Measurements from ENCODE around the gene MEN1.
"Not testable (repeated sequence)": the region's sequence is repeated elsewhere in the genome, so short reads cannot be mapped to it uniquely, and the experiment has no call there.

MEN1 gene

DNA sequence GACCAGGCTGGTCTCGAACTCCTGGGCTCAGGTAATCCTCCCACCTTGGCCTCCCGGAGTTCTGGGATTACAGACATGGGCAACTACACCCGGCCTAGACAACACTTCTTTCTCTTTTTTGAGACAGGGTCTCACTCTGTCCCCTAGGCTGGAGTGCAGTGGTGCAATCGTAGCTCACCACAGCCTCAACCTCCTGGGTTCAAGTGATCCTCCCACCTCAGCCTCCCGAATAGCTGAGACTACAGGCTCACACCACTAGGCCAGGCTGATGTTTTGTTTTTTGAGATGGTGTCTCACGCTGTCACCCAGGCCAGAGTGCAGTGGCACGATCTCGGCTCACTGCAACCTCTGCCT is 35.4 kb upstream of the MEN1 start:
- DNase-seq (ENCODE audit: low spot score): not testable (repeated sequence)

DNA sequence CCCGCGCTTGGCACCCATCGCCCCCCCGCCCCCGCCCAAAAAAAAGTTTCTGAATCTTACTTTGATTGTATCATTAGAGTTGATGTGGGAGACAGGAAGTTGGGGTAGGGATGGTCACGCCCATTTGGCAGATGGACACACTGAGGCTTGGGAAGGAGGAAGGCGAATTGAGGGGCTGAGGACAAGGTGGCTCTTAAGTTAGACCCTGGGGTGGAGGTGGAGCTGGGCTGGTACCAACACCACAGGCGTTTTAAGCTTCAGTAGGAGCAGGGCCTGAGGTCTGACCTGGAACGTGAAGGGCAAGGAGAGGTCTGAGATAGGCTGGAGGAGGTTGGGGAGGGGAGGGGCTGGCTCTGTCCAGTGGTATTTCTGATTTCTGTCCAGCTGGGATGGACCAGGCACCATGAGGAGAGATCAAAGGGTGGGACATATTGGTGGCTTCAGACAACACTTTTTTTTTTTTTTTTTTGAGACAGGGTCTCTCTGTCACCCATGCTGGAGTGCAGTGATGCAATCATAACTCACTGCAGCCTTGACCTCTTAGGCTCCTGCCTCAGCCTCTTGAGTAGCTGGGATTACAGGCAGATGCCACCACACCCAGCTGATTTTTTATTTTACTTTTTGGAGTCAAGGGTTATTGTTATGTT is 34.9 kb upstream of the MEN1 start:
- DNase-seq (ENCODE audit: low spot score): no peak

DNA sequence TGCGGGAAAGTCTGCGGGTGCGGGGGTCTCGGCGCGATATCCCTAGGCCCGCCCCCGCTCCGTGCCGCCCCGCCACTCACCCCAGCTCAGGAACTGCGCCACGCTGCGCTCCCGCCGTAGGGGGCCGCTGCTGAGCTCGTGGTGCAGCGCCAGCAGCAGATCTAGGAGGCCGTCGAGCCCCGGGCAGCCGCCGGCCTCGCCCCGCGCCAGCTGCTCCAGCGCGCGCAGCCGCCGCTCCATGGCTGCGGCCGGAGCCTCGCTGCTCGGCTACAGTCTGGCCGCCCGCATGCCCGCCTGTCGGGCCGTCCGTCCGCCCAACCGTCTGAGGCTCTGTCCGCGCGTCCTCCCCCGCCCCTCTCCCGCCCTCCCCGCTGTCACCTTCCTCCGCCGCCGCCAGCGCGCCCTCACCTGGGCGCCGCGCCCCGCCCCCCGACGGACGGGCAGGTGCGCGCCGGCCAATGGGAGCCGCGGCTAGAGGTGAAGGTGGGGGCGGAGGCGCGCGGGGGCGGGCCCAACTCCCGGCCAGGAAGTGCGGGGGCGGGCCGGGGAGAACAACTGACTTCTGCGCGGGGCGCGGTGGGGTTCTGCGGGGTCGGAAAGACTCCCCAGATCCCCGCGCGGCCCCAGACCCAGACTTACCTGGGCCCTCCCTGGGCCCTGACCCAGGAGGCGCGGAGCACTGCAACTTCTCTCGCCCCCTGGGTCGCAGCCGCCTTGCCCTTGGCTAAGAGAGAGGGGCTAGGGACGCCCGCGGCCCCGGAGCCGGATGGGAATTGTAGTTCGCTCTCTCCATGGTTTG is 34.2 kb upstream of the MEN1 start, which contains the start of gene CDC42BPG:
TSS of gene CDC42BPG (minus strand) at position 324 of the 799 bp plus-strand sequence. CDS start at position 240, 84 bp downstream.
- peak; percentile 90 for DNase-seq (ENCODE audit: low spot score)

- DNase-seq (ENCODE audit: low spot score): no peak
Measured at GRCh38 chr11:64843686-64844329, 33.5 kb upstream of the MEN1 start.

DNA sequence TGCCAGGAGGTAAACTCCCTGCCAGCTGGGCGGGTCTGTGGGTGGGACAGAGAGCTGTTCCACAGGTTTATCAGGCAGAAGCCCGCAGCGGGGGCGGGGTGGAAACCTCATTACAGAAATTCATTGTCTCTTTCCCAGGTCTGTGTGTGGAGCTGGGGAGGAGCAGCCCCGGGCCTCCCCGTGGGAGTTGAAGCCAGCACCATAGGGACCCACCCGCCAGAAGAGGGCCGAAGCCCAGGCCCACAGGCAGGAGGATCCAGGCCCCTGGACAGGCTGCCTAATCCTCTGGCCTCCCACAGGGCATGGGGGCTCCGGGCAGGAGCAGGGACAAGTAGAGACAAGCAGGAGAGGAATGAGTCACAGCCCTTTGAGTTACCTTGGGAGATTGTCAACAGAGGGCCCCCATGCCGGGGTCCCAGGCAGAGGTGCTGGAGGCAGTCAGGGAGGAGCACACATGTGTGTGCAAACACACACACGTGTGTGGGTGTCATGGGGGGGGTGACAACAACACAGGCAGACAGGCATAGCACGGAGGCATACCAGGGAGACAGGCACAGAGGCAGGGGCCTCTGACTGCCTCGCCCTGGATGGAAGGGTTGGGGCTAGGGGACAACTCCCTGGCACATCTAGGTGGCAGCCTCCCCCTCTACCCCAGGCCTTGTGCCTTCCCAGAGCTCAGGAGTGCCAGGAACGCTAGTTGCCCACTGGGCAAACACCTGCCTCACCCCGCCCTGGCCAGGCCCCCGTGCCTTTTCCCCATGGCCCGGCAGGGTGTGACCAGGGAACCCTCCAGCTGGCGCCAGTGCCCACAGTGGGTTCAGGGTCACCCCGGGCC is 32.7 kb upstream of the MEN1 start:
- no peak for DNase-seq (ENCODE audit: low spot score)

- no peak for DNase-seq (ENCODE audit: low spot score)
Measured at GRCh38 chr11:64842366-64842759, 32.0 kb upstream of the MEN1 start.

DNA sequence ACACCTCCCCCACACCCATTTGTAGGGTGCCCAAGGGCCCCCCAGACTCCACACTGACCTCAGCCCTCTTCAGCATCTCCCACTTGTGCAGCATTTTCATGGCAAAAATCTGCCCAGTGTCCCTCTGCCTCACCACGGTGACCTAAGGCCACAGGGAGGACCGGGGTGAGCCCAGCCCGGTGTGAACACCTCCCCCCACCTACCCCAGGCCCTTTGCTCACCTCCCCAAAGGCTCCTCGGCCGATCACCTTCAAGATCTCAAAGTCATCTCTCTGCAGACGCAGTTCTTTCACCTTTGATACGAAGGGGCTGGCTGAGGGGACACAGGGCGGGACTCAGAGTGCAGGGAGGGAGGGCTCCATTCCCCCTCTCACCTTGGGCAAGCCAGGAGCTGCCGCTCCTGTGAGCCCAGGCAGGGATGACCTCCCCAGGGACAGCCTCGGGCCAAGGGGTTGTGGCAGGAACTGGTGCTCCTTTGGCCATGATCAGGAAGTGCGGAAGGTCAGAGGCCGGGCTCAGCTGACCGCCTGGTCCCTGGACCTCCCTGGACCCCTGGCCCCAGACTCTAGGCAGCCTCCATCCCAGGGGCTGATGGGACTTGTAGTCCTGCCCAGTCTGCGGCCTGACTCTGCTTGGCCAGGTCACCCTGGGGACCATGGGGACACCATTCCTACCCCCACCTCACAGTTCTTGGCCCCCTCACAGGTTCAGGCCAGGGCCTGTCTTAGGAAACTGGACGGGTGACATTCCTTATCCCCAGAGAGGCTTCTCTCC is 31.4 kb upstream of the MEN1 start:
- no peak for DNase-seq (ENCODE audit: low spot score)

DNA sequence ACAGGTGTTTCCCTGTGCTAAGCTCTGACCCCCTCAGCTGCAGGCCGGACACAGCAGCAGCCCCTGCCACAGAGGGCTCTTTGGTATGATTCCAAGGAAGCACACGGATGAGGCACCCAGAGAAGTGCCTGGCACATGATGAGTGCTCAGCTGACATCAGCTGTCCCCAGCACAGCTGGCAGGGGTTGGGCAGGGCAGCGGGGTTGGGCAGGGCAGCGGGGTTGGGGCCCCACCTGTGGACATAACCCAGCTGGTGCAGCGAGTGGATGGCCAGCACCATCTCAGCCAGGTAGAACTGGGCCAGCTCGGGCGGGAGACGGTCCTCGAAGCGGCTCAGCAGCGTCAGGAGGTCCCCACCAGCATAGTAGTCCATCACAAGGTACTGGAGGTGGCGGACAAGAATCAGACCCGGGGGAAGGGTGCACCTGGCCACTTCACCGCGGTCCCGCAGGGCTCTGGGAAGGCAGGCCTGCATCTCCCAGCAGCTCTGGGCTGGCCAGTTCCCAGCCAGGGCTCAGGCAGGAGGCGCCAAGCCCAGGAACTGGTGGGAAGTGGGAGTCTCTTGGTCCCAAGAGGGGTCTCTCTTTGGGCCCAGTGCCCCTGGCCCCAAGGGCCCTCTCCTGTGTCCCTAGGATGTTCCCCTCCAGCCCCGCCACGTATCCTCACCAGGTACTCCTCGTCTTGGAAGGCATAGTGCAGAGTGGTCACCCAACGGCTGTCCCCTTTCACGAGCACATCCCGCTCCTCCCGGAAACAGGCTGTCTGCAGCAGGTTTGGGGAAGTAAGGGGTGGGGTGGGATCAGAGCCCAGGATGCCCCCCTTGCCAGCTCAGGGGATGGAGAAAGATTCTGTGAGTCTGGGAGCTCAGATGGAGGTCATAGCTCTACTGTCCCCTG is 29.8 kb upstream of the MEN1 start:
- no peak for DNase-seq (ENCODE audit: low spot score)

DNA sequence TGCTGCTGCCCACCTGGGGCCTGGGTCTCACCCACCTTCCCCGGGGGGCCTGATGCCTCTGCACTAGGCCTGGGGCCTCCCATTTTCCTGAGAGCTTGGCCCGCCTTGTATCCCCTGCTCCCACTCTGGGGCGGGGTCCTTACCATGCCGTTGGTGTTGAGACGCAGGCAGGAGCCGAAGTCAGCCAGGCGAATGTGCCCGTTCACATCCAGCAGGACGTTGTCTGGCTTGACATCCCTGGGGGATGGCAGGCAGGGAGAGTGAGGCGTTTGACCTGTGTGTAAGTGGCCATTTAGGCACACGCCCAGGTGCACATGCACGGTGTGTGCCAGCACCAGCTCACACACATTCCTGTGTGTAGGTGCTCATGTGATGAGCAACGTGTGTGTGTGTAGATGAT is 29.0 kb upstream of the MEN1 start:
- no peak for DNase-seq (ENCODE audit: low spot score)

DNA sequence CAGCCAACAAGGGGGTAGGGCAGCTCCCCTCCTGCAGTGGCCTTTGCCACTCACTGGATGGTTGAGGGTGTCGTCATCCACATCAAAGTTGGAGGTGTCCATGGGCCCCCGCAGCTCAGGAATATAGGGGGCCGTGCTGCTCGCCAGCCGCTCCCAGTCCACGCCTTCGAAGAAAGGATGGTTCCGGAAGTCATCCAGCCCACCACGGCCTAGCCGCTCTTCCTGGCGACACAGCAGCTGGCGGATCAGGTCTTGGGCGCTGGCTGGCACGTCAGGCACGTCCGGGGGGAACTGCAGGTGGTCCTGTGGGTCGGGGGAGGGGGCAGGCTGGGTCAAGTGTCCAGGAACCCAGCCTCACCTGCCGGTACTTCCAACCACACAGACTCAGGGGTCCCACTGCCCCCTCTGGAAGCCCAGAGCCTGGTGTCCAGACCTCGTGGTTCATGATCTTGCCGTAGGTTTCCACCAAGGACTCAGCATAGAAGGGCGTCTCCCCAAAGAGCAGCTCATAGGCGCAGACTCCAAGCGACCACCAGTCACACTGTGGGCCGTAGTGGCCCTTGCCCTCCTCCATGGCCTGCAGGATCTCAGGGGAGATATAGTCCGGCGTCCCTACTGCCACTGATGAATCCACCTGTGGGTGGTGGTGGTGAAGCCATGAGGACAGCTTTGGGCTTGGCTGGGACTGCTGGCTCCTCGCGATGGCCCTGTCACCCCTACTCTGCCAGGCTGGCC is 28.4 kb upstream of the MEN1 start:
- DNase-seq (ENCODE audit: low spot score): no peak

DNA sequence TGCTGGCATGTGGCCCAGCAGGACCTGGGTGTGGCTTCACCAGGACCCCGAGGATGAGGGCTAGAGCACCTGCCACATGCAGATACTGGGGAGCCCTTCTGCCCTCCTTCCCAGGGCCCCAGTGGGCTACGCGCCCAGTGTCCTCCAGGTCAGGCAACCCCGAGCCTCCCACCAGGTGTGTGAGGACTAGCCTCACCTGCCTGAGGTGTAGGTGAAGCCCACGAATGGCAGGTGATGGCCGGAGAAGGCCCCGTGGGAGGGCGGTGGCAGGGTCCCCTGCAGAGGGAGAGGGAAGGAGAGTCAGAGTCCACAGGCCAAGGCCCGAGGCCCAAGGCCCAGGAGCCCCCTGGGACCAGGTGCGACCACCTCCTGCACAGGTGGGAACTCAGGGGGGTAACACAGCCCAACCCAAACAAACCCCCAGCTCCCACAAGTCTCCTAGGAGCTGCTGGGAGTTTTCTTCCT is 27.6 kb upstream of the MEN1 start:
- DNase-seq (ENCODE audit: low spot score): no peak

DNA sequence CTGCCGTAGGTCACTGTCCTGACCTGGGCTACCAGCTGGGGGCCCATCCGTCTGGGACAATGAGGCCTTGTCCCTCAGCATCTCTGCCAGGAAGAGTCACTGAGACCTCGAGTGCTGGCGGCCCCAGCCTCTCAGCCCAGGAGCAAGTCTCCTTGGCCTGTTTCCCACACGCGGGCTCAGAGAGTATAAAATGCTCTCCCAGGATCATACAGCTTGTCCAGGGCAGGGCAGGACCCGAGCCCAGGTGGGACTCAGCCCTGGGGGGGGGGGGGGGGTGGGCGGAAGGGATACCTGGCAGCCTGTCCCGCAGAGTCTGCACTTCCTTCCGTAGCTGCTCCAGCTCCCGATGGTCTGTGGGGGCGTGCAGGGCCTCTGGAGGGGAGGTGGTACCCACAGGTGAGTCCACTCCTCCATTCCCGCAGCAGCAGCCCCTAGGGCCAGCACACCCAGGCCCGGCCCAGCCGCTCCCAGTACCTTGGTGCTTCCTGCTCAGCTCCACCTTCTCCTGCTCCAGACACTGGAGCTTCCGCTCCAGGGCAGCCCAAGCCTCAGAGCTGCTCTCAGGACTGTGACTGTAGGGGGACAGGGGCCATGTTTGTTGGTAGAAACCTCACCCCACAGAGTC is 26.2 kb upstream of the MEN1 start:
- no peak for DNase-seq (ENCODE audit: low spot score)

GRCh38 chr11:64835616-64836447 is 25.5 kb upstream of the MEN1 start:
- DNase-seq (ENCODE audit: low spot score): no peak

DNA sequence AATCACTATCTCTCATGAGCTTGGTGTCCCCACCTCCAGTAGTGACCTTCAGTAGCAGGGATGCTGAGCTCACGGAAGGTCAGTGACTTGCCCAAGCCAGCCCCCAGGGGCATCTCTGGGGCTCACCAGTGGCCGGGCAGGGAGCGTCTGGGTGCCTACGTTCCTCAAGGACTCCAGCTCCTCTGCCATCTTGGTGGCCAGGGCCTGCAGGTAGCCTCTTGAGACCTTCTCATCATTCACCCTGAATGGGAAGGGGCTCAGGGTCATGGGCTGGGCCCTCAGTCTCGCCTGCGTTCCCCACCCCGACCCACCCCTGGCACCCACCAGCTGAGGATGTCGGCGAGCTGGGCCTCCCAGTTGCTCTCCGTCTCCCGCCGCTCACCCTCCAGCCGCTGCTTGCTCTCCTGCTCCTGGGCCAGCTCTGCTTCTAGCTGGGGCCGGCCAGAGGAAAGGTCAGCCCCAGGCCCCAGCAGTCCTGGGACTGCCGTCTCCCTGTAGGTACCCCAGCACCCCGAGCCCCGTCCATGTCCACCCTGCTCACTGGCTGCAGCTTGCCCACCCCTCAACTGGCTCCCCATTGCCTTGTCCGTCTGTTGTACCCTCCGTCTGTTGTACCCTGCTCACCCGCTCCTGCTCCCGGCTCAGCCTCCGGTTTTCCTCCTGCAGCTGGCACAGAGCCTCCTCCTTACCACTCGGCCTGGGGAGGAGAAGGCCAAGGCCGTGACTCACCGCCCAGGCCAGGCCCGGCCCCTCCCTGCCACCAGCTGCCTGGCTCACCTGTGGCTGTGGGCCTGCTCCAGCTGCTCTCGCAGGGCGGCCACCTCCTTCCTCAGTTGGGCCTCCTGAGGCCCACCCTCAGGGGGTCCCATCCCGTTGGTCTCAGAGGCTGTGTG is 24.6 kb upstream of the MEN1 start:
- DNase-seq (ENCODE audit: low spot score): no peak

GRCh38 chr11:64834031-64834722 is 23.8 kb upstream of the MEN1 start:
- DNase-seq (ENCODE audit: low spot score): no peak

- no peak for DNase-seq (ENCODE audit: low spot score)
Measured at GRCh38 chr11:64833509-64833908, 23.2 kb upstream of the MEN1 start.

- DNase-seq (ENCODE audit: low spot score): no peak
Measured at GRCh38 chr11:64833198-64833502, 22.8 kb upstream of the MEN1 start.
